Lower leg skin (tissue), 4 donors: Measurements from ENCODE around the gene TYW3. TPM values are rescaled to one million over a fixed set of nuclear protein-coding genes. Genes with fewer than 3 reads are reported as not detected.
A peak's percentile ranks its signal among the peaks of the same experiment; 100 is the strongest.

Experiments used
- DNase-seq, 2 donors: peaks; one replicate each; pipeline ENCODE4 v3.0.0-alpha.2; 2019; ENCODE audit warnings: low spot score in 2 of 2
- H3K4me3 ChIP-seq: fragments of 200-600 bp; sonication (generic); 2 replicates; pipeline ENCODE4 v1.5.1; 2017; ENCODE audit warnings: mild to moderate bottlenecking, low read depth; ENCODE audit not compliant: poor library complexity, severe bottlenecking
- CTCF ChIP-seq, 3 donors: fragments of 450-650 bp; IDR thresholded peaks; one replicate each; pipeline ENCODE4 v1.5.1; 2016; ENCODE audit warnings: antibody characterized with exemption in 3 of 3, mild to moderate bottlenecking in 3 of 3, moderate library complexity in 2 of 3
- POLR2A ChIP-seq, 2 donors: fragments of 450-650 bp; IDR thresholded peaks; one replicate each; pipeline ENCODE4 v1.6.1; 2016 to 2017; ENCODE audit warnings: antibody characterized with exemption in 2 of 2, mild to moderate bottlenecking in 1 of 2, moderate library complexity in 1 of 2
- WGBS, 2 donors: methylation state at CpG; one replicate each; pipeline ENCODE4 v1.1.5; 2018; 5-methylcytosine and 5-hydroxymethylcytosine counted together
- intact Hi-C: fragments of 100-400 bp; cut with DNase I; formaldehyde crosslinking; loops from one replicate; pipeline ENCODE4 v1.15.0; 2023; ENCODE audit warnings: low total_unique reads
- total RNA-seq, 4 donors: library from RNA; depleted of rRNA; stranded (reverse); fragments of >200 nt; gene quantifications; one replicate each; pipeline ENCODE4 v1.1.0, GENCODE V29; 2016

TYW3 gene
- 10 to 100 TPM in 2 of 4 donors, 1 to 10 TPM in 2; 6.5 to 10.8 (median 8.7) TPM for total RNA-seq

GRCh38 chr1:74732960-74733603 is at the start of gene TYW3, which contains the start of gene CRYZ:
TYW3 (plus strand) TSS chr1:74733152; CDS start chr1:74733245, 93 bp downstream.
CRYZ (minus strand) TSS chr1:74733050; CDS start chr1:74724821, 8,229 bp downstream.
- peak within 1 kb of the TSS; percentile 48 for H3K4me3 ChIP-seq
- intact Hi-C loops, result no loop called here
- DNase-seq, result peak; percentile 92 to 97
- TF ChIP-seq POLR2A (IDR thresholded peaks at IDR 0.05) (no peak), CTCF (IDR thresholded peaks at IDR 0.05) (no peak)
- 0 to 11% methylated on average over 28 to 30 of the region's 30 CpGs for WGBS, 2 donors

- no peak for TF ChIP-seq CTCF (IDR thresholded peaks at IDR 0.05)
- no peak for TF ChIP-seq POLR2A (IDR thresholded peaks at IDR 0.05)
- intact Hi-C loops, result no loop called here
- no peak for DNase-seq
- H3K4me3 ChIP-seq, result no peak overlapping the region
Observed at GRCh38 chr1:74683656-74684055, 49.3 kb upstream of the TYW3 start.

- TF ChIP-seq POLR2A (IDR thresholded peaks at IDR 0.05), result no peak
- no peak for TF ChIP-seq CTCF (IDR thresholded peaks at IDR 0.05)
- intact Hi-C loops, result no loop called here
- no peak for DNase-seq
- 84 to 94% methylated on average over 2 of the region's 2 CpGs for WGBS, 2 donors
- no peak overlapping the region for H3K4me3 ChIP-seq
Observed at GRCh38 chr1:74684301-74684700, 48.7 kb upstream of the TYW3 start.

- DNase-seq, result no peak
- 64 to 70% methylated on average over 4 of the region's 4 CpGs for WGBS, 2 donors
- intact Hi-C loops, result no loop called here
- no peak for TF ChIP-seq POLR2A (IDR thresholded peaks at IDR 0.05)
- no peak for TF ChIP-seq CTCF (IDR thresholded peaks at IDR 0.05)
- no peak overlapping the region for H3K4me3 ChIP-seq
Observed at GRCh38 chr1:74686928-74687327, 46.0 kb upstream of the TYW3 start.

- 23 to 31% methylated on average over 5 of the region's 5 CpGs for WGBS, 2 donors
- no peak overlapping the region for H3K4me3 ChIP-seq
- TF ChIP-seq POLR2A (IDR thresholded peaks at IDR 0.05) (no peak), CTCF (IDR thresholded peaks at IDR 0.05) (peak in 1 of 3 donors; percentile 22)
- intact Hi-C loops, result no loop called here
- DNase-seq, result peak in 1 of 2 donors; percentile 47
Observed at GRCh38 chr1:74689621-74690363, 43.2 kb upstream of the TYW3 start.
